PC-9 (cell line): ENCODE data around the gene TPD52L1. TPM values are rescaled to one million over a fixed set of nuclear protein-coding genes. Genes with fewer than 3 reads are reported as not detected.
"Not testable (repeated sequence)": the region's sequence is repeated elsewhere in the genome, so short reads cannot be mapped to it uniquely, and the experiment has no call there.

Experiments used
- BruUV-seq: library from RNA; stranded (reverse); fragments of 400-500 nt; replicated peaks from 2 replicates; lab custom pipeline; 2021; lab: Mats Ljungman, UMichigan
- CTCF ChIA-PET: fragments of 300-600 bp; sonication (Branson Sonifier 250); formaldehyde crosslinking; loops from one replicate; lab custom pipeline; 2022; ENCODE audit warnings: antibody characterized with exemption; lab: Charles Lee
- POLR2A ChIA-PET: fragments of 300-600 bp; sonication (Branson Sonifier 250); formaldehyde crosslinking; loops from one replicate; lab custom pipeline; 2022; ENCODE audit warnings: antibody characterized with exemption; ENCODE audit not compliant: unreplicated experiment; lab: Charles Lee
- DNase-seq, 2 experiments: peaks; one replicate each; pipeline versions ENCODE4 v3.0.0 to v3.0.0-alpha.2; 2015 to 2022; ENCODE audit warnings: mixed read lengths in 1 of 2
- H2AFZ ChIP-seq: fragments of 200-600 bp; sonication (generic); 2 replicates; pipeline ENCODE4 v1.8.1; 2017; ENCODE audit warnings: antibody characterized with exemption
- H3F3A ChIP-seq: fragments of 200-600 bp; sonication (generic); 2 replicates; pipeline ENCODE4 v1.8.1; 2017; ENCODE audit warnings: antibody characterized with exemption, mild to moderate bottlenecking, low read depth; ENCODE audit not compliant: insufficient read depth
- H3K27ac ChIP-seq: fragments of 200-600 bp; sonication (generic); 2 replicates; pipeline ENCODE4 v1.6.1; 2016; ENCODE audit warnings: mixed run types
- H3K27me3 ChIP-seq: fragments of 200-600 bp; sonication (generic); 2 replicates; pipeline ENCODE4 v1.6.1; 2016; ENCODE audit warnings: low read depth, mixed run types; ENCODE audit not compliant: insufficient read depth
- H3K36me3 ChIP-seq: fragments of 200-600 bp; sonication (generic); 2 replicates; pipeline ENCODE4 v1.6.1; 2016; ENCODE audit warnings: low read depth, mixed run types
- H3K4me1 ChIP-seq: fragments of 200-600 bp; sonication (generic); replicated peaks from 2 replicates; pipeline ENCODE4 v1.6.1; 2016; ENCODE audit warnings: mixed run types; ENCODE audit not compliant: insufficient read depth
- H3K4me2 ChIP-seq: fragments of 200-600 bp; sonication (generic); 2 replicates; pipeline ENCODE4 v1.6.1; 2017; ENCODE audit warnings: mixed run types
- H3K4me3 ChIP-seq: fragments of 200-600 bp; sonication (generic); 2 replicates; pipeline ENCODE4 v1.6.1; 2016; ENCODE audit warnings: mixed run types
- H3K79me2 ChIP-seq: fragments of 200-600 bp; sonication (generic); 2 replicates; pipeline ENCODE4 v1.6.1; 2017; ENCODE audit warnings: low read depth, mixed run types
- H3K9me2 ChIP-seq: fragments of 200-600 bp; sonication (generic); 2 replicates; pipeline ENCODE4 v1.8.1; 2017; ENCODE audit warnings: mild to moderate bottlenecking; ENCODE audit not compliant: insufficient read depth
- H3K9me3 ChIP-seq: fragments of 200-600 bp; sonication (generic); 2 replicates; pipeline ENCODE4 v1.8.1; 2016; ENCODE audit warnings: low read depth; ENCODE audit not compliant: insufficient read depth
- H4K20me1 ChIP-seq: fragments of 200-600 bp; sonication (generic); 2 replicates; pipeline ENCODE4 v1.8.1; 2017; ENCODE audit not compliant: insufficient read depth
- CTCF ChIP-seq: fragments of 200-600 bp; sonication (generic); conservative IDR thresholded peaks from 2 replicates; pipeline ENCODE4 v1.6.1; 2017; ENCODE audit warnings: mixed run types, antibody characterized with exemption, mild to moderate bottlenecking, moderate library complexity
- EZH2 ChIP-seq: fragments of 200-600 bp; sonication (generic); IDR thresholded peaks from 2 replicates; pipeline ENCODE4 v1.8.0; 2017; ENCODE audit warnings: antibody characterized with exemption, low read depth
- intact Hi-C: fragments of 100-400 bp; cut with micrococcal nuclease; formaldehyde crosslinking; loops from one replicate; pipeline ENCODE4 v1.10.0; 2022; ENCODE audit not compliant: unreplicated experiment
- total RNA-seq: library from RNA; stranded (reverse); gene quantifications from 2 replicates; pipeline ENCODE4 v1.2.3, GENCODE V29; 2021

The TPD52L1 gene
- total RNA-seq, 1 experiment from 2014 or later, result 203 TPM

GRCh38 chr6:125156496-125156895 is 2.9 kb downstream of the TPD52L1 start:
- Histone ChIP-seq H4K20me1 (no peaks in the 10 kb centered on the region), H3K9me2 (no peaks in the 10 kb centered on the region), H3K4me1 (peaks cover 27% of the 10 kb centered on the region), H3F3A (peaks cover 7% of the 10 kb centered on the region; the same call in 1 of the 2 replicates), H3K36me3 (peaks cover 22% of the 10 kb centered on the region), H3K4me3 (no peak overlapping the region), H2AFZ (no peak overlapping the region), H3K4me2 (0 out of 2 replicates have a peak overlapping the region, but pooled peaks have one; percentile 86), H3K27ac (no peak overlapping the region), H3K27me3 (no peaks in the 10 kb centered on the region), H3K9me3 (no peaks in the 10 kb centered on the region), H3K79me2 (peaks cover 64% of the 10 kb centered on the region)
- intact Hi-C loops, result no loop called here
- ChIA-PET CTCF (no interaction called here), POLR2A (no interaction called here)
- DNase-seq, result no peak
- no TSS peak for BruUV-seq
- TF ChIP-seq EZH2 (no peak), CTCF (no peak)

- Histone ChIP-seq H3K9me2 (no peaks in the 10 kb centered on the region), H3K9me3 (no peaks in the 10 kb centered on the region), H3K79me2 (peaks cover 69% of the 10 kb centered on the region), H3K4me3 (no peak overlapping the region), H3K27ac (no peak overlapping the region), H2AFZ (no peak overlapping the region), H4K20me1 (no peaks in the 10 kb centered on the region), H3K27me3 (no peaks in the 10 kb centered on the region), H3F3A (peaks cover 7% of the 10 kb centered on the region; the same call in 1 of the 2 replicates), H3K36me3 (peaks cover 24% of the 10 kb centered on the region), H3K4me2 (0 out of 2 replicates have a peak overlapping the region, but pooled peaks have one; percentile 86), H3K4me1 (peaks cover 27% of the 10 kb centered on the region)
- ChIA-PET CTCF (no interaction called here), POLR2A (interaction anchor here (0.7 kb wide), 1 partner anchor 183 kb away, joined by 4 read pairs; no protein-coding TSS in a partner anchor)
- TF ChIP-seq EZH2 (no peak), CTCF (no peak)
- no peak for DNase-seq
- intact Hi-C loops, result no loop called here
- no TSS peak for BruUV-seq
Observed at GRCh38 chr6:125157280-125157679, 3.7 kb downstream of the TPD52L1 start.

GRCh38 chr6:125157725-125158124 is 4.2 kb downstream of the TPD52L1 start:
- H3K4me3 ChIP-seq, result no peak overlapping the region
- no peaks in the 10 kb centered on the region for H4K20me1 ChIP-seq
- no peak for DNase-seq
- H3K27ac ChIP-seq, result no peak overlapping the region
- no peaks in the 10 kb centered on the region for H3K27me3 ChIP-seq
- no peaks in the 10 kb centered on the region for H3K9me2 ChIP-seq
- TF ChIP-seq CTCF (no peak), EZH2 (no peak)
- intact Hi-C loops, result no loop called here
- peaks cover 27% of the 10 kb centered on the region for H3K4me1 ChIP-seq
- ChIA-PET POLR2A (interaction anchor here (0.7 kb wide), 1 partner anchor 184 kb away, joined by 4 read pairs; no protein-coding TSS in a partner anchor), CTCF (no interaction called here)
- H3F3A ChIP-seq, result peaks cover 7% of the 10 kb centered on the region; the same call in 1 of the 2 replicates
- no peak overlapping the region for H2AFZ ChIP-seq
- no TSS peak for BruUV-seq
- H3K79me2 ChIP-seq, result peaks cover 69% of the 10 kb centered on the region
- H3K36me3 ChIP-seq, result peaks cover 24% of the 10 kb centered on the region
- no peak overlapping the region for H3K4me2 ChIP-seq
- H3K9me3 ChIP-seq, result no peaks in the 10 kb centered on the region

GRCh38 chr6:125163339-125163738 is 9.8 kb downstream of the TPD52L1 start:
- H3K9me3 ChIP-seq, H3K4me3 ChIP-seq, DNase-seq, POLR2A ChIA-PET, BruUV-seq, H3F3A ChIP-seq, H3K27me3 ChIP-seq, intact Hi-C loops, H2AFZ ChIP-seq, H4K20me1 ChIP-seq, H3K4me1 ChIP-seq, H3K9me2 ChIP-seq, H3K27ac ChIP-seq, H3K4me2 ChIP-seq: not testable (repeated sequence)
- Histone ChIP-seq H3K36me3 (peaks cover 28% of the 10 kb centered on the region), H3K79me2 (peaks cover 55% of the 10 kb centered on the region)
- CTCF ChIA-PET, result interaction anchor here (1.2 kb wide), 1 partner anchor 8 kb away, joined by 4 read pairs; no protein-coding TSS in a partner anchor
